Measurements from ENCODE around the gene IMPA2.

Gene IMPA2

DNA sequence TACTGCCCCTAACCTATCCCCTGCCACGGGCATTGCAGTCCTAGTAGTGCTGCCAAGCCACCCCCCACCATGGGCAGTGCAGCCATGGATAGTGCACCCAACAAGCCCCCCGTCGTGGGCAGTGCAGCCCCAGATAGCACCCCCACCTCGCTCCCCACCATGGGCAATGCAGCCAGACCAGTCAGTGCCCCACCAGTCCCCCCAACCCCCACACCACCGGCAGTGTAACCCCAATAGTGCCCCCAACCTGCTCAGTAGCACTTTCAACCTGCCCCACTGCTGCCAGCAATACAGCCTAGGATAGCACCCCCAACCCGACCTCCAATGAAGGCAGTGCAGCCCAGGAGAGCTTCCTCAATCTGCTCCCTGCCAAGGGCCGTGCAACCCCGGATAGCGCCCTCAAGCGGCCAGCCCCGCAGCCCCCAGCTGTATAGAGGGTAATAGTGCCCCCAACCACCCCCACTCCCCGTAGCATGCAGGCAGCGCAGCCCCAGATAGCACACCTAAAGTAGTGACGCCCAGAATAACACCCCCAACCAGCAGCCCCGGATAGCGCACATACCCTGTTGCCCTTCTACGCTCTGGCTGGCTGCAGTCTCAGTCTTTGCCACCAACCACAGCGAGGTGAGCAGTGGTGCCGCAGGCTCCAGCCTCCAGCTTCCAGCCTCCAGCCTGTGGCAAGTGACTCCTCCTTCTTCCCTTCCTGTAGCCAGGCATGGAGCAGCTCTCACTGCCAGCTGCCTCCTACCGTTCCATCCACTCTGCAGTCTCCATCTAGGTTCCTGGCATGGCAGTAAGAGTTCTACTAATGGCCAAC is 66.9 kb downstream of the IMPA2 start:
- no peak for TF ChIP-seq GATA3 (IDR thresholded peaks at IDR 0.05; ENCODE audit: low read depth, low read length)
- TF ChIP-seq GATA2 (IDR thresholded peaks at IDR 0.05; ENCODE audit: low read depth, low read length): no peak

DNA sequence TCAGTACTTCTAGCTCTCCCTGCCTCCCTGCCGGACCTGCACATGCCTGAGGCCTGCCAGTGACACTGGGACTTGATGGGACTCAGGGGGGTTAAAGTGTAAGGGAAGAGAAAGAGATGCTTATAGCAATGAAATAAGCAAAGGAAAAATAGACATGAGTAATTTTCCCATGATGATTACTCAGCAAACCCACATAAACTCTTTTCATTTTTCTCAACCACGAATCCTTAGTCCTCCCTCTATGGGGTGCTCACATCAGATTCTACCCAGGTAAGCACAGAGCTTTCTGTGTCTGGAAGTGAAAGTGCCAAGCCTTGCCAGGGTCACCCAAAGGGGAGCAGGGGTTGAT is 67.5 kb downstream of the IMPA2 start:
- no peak for TF ChIP-seq GATA2 (IDR thresholded peaks at IDR 0.05; ENCODE audit: low read depth, low read length)
- TF ChIP-seq GATA3 (IDR thresholded peaks at IDR 0.05; ENCODE audit: low read depth, low read length): no peak

DNA sequence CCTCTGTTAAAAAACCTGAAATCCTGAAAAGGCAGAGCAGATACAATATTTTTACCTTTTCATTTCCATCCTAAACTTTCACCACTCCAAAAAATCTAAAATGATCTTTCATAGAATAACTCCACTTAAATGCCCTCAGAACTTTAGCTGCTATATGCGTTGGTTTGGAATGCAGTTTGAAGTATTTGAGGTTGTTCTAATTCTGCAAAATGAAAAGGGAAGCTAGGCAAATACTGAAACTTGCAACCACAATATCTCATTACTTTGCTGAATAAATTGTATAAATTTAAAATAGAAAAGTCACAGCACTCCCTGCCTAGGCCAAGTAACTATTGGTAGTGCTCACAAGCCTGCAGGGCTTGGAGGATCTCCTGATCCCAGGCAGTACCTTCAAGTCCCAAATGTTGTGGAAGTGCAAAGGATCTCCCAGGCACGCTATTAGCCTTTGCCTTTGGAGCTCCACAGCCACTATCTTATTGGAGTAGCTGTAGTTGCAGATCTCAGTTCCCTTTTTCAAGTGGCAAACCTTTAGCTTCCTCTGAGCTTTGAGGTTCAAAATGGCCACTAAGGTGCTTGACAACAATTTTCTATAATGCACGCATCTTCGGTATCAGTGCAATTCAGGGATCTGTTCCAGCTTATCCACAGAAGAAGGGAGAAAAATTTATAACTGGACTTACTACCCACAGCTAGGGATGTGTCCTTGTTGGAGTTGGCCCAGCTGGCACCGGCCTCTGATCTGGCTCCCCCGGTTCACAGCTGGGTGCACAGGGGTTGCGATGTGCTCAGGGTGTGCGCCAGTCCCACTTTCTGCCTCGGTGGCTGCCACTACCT is 68.9 kb downstream of the IMPA2 start:
- TF ChIP-seq GATA3 (IDR thresholded peaks at IDR 0.05; ENCODE audit: low read depth, low read length) (no peak), GATA2 (IDR thresholded peaks at IDR 0.05; ENCODE audit: low read depth, low read length) (no peak)

DNA sequence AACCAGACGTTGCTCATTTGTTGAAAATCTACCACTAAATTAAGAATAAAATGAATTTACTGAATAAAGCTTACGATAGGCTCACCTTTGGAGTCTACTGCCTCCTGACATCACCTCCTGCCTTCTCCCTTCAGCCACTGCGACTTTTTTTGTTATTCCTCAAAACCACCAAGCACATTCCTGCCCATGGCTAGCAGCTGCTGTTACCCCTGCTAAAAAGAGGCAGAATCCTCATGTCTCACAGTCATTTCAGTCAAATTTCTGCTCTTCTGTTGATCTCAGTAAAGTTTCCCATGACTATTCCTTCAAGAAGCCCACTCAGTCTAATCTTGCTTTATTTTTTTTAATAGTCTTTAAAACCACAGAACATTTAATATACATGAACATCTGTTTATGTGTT is 71.6 kb downstream of the IMPA2 start:
- TF ChIP-seq GATA3 (IDR thresholded peaks at IDR 0.05; ENCODE audit: low read depth, low read length): no peak
- TF ChIP-seq GATA2 (IDR thresholded peaks at IDR 0.05; ENCODE audit: low read depth, low read length): no peak

DNA sequence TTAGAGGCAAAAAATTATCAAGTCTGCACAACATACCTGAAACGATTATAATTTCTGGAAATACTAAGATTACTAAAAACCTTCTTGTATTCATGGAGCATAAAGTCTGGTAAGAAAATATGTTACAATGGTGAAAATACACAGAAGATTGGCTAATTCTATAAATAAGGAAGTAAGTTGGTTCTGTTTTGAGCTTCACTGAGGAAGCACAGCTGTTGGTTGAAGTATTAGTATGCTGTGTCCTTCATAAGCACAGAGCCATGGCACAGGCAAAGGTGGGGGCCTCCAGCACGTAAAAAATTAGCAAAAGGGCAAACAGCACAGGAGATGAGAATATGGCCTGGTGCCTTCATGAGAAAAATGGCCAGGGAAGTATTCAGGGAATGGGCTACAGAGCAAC is 72.0 kb downstream of the IMPA2 start:
- TF ChIP-seq GATA2 (IDR thresholded peaks at IDR 0.05; ENCODE audit: low read depth, low read length) (no peak), GATA3 (IDR thresholded peaks at IDR 0.05; ENCODE audit: low read depth, low read length) (no peak)

DNA sequence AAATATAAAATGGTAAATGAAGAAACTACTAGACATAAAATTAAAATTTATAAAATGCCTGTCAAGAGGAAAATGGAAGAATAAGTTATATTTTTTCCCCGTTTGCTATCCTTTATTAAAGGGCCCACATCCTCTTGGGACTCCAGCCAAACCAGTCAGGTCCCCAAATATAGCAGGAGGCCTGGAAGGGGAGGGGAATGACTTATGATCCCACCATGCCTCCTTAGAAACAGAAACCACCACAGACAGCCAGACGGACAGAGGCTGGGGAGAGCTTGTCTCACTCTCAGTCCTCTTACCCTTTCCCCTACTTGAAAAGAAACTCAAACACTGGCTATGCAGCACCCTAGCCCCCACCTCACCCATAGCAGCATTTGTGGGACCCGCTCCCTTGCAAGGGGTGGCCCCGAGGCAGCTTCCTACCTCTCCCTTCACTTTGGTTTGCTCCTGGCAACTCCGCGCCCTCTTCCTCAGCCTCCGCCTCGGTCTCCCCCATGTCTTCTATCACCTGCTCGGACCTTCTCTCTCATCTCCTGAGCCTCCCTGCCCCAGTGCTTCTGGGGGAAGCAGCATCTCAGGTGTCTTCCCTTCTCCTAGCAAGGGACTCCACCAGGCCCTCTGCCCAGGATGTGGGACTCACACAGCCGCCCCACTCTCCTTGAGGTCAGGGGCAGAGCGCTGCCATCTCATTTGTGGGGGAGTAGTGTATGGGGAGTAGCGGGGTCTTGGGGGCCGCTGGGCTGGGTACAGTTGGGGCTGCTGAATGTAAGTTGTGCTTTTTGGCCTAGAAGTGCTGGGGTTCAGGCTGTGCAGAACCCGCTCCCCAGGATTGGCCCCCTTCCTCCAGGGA is 75.0 kb downstream of the IMPA2 start:
- TF ChIP-seq GATA2 (IDR thresholded peaks at IDR 0.05; ENCODE audit: low read depth, low read length): no peak
- no peak for TF ChIP-seq GATA3 (IDR thresholded peaks at IDR 0.05; ENCODE audit: low read depth, low read length)

DNA sequence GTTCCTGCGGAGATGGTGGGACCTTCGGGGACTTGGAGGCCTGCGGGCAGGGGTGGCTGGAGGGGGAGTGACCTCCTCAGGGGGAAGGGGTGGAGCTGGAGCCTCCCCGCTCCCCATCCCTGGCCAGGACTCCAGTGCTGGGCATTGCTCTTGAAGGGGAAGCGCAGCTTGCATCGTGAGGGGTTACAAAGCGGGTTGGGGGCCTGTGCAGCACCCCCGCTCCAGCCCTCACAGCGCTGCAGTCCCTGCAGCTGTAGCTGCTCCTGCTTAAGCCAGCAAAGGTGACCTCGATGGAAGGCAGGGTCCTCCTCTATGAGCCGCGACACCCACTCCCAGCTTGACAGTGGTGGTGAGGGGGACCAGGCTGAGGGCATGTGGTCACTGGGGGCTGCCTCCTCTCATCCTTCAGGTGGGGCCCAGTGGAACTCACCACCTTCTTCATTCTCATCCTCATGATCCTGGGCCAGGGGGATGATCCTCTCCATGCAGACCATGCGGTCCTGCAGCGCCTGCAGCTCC is 75.6 kb downstream of the IMPA2 start:
- no peak for TF ChIP-seq GATA3 (IDR thresholded peaks at IDR 0.05; ENCODE audit: low read depth, low read length)
- no peak for TF ChIP-seq GATA2 (IDR thresholded peaks at IDR 0.05; ENCODE audit: low read depth, low read length)

DNA sequence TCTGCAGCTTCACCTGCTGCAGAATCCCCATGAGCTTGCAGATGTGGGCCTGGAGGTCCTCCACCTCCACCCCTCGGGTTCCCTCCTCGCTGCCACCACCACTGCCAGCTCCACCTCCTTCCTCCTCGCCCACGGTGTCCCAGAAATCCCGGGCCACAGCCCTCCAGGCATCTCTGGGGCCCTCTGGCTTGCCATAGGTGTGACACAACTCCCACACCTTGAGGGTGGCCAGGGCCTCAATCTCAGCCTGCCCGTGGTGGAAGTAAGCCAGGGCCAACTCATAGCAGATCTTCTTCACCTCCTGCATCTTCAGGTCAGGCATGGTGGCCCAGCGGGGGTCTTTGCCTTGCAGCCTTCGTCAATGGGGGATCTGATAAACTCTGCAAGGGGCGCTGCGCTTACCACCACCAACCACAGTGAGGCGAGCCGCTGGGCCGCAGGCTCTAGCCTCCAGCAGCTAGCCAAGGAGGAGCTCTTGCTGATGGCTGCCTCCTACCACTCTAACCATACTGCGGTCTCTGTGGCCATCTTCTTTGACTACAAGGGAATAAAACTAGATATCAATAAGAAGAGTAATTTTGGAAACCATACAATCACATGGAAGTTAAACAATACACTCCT is 76.2 kb downstream of the IMPA2 start:
- TF ChIP-seq GATA2 (IDR thresholded peaks at IDR 0.05; ENCODE audit: low read depth, low read length): no peak
- no peak for TF ChIP-seq GATA3 (IDR thresholded peaks at IDR 0.05; ENCODE audit: low read depth, low read length)

DNA sequence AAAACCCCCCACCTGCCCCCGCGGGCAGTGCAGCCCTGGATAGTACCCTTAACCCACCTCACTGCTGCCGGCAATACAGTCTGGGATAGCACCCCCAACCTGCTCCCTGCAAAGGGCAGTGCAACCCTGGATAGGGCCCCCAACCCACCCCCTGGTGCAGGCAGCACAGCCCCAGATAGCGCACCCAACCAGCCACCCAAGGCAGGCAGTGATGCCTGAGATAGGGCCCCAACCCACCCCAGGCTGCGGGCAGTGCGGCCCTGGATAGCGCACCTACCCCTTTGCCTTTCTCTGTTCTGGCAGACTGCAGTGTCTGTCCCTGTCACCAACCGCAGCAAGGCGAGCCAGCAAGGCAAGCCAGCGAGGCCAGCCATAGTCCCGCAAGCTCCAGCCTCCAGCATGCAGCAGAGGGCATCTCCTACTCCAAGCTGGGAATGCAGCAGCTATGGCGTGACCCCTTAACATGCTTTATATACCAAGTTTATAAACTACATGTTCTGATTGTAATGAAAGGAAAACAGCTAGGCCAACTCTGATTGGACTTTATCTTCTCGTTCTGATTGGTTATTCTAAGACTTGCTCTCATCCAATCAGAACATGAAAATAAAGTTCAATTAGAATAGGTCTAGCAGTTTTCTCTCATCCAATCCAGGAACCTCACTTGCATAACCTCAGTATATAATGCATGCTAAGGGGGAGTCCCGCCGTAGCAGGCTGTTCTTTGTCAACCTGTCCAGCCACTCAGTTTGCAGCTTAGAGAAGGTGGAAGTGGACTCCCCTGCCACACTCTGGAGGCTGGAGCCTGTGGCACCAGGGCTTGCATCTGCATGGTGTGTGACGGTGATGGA is 78.3 kb downstream of the IMPA2 start:
- TF ChIP-seq GATA3 (IDR thresholded peaks at IDR 0.05; ENCODE audit: low read depth, low read length) (no peak), GATA2 (IDR thresholded peaks at IDR 0.05; ENCODE audit: low read depth, low read length) (no peak)

DNA sequence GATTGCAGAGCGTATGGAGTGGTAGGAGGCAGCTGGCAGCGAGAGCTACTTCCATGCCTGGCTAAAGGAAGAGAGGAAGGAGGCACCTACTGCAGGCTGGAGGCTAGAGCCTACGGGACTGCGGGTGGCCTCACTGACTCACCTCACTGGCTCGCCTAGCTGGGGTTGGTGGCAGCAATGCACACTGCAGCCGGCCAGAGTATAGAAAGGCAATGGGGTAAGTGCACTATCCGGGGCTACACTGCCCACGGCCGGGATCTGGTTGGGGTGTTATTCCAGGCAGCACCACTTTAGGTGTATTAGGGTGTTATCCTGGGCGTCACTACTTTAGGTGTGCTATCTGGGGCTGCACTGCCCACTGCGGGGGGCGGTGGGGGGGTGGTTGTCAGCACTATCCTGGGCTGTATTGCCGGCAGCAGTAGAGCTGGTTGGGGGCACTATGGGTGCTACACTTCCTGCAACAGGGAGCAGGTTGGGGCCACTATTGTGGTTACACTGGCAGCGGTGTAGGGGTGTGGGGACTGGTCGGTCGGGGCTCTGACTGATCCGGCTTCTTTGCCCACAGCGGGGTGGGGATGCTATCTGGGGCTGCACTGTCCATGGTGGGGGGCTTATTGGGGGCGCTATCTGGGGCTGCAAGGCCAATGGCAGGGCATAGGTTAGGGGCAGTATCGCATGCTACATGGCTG is 79.0 kb downstream of the IMPA2 start:
- TF ChIP-seq GATA2 (IDR thresholded peaks at IDR 0.05; ENCODE audit: low read depth, low read length) (no peak), GATA3 (IDR thresholded peaks at IDR 0.05; ENCODE audit: low read depth, low read length) (no peak)

DNA sequence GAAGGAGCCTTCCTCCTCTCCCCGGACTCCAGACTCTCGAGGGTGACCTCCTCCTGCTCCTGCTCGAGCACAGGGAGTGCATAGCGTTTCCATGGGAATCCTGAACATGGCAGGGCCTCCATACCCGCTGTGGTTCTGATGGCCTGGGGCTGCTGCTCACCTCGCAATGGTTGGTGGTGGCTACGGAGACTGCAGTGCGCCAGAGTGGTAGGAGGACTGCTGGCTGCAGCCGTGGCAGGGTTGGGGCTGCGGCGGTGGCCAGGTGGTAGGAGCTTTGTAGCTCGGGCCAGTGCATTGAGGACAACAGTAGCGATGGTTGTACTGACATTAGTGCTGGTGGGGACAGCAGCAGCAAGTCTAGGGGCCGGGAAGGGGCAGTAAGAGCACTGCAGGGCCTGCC is 80.4 kb downstream of the IMPA2 start:
- TF ChIP-seq GATA2 (IDR thresholded peaks at IDR 0.05; ENCODE audit: low read depth, low read length) (no peak), GATA3 (IDR thresholded peaks at IDR 0.05; ENCODE audit: low read depth, low read length) (no peak)

DNA sequence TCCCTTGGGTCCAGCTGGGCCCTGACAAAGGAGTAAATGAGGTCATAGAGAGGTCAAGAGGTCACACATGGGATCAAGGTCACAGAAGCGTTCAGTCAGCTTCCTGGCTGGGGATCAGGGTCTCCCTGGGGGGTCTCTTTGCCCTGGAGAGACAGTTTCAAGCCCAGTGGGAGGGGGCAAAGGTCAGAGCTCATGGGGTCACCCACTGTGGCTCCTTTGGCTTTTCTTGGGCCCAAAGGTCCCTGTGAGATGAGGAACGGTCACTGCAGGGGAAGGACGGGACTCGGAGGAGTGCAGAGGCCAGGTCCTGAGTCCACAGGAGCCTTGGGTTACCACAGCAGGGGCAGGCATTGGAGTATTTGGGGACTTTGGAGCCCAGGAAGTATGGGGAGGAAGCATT is 81.7 kb downstream of the IMPA2 start:
- no peak for TF ChIP-seq GATA3 (IDR thresholded peaks at IDR 0.05; ENCODE audit: low read depth, low read length)
- no peak for TF ChIP-seq GATA2 (IDR thresholded peaks at IDR 0.05; ENCODE audit: low read depth, low read length)

All from SH-SY5Y (cell line).